HL-60 (cell line): ENCODE data around the gene NME7.

Experiments
- DNase-seq, 2 experiments: peaks; one replicate each; pipeline ENCODE4 v3.0.0-alpha.2; 2010 to 2020; ENCODE audit warnings: low read depth in 1 of 2, low spot score in 1 of 2
- H3K27ac ChIP-seq: fragments of 250-450 bp; sonication (Bioruptor Pico); replicated peaks from 2 replicates; pipeline ENCODE4 v1.5.1; 2020; ENCODE audit warnings: mild to moderate bottlenecking, moderate library complexity
- H3K27me3 ChIP-seq: fragments of 250-450 bp; sonication (Bioruptor Pico); 2 replicates; pipeline ENCODE4 v1.5.1; 2021; ENCODE audit warnings: mild to moderate bottlenecking, moderate library complexity; ENCODE audit not compliant: insufficient read depth, poor library complexity, severe bottlenecking
- H3K4me3 ChIP-seq: replicated peaks from 2 replicates; pipeline ENCODE4 v1.5.1; 2011; ENCODE audit warnings: mild to moderate bottlenecking, control low read depth, low read length; ENCODE audit not compliant: insufficient read depth
- GABPA ChIP-seq: IDR thresholded peaks from 2 replicates; pipeline ENCODE4 v1.6.1; 2012; ENCODE audit warnings: low read depth
- POLR2AphosphoS5 ChIP-seq: IDR thresholded peaks from 2 replicates; pipeline ENCODE4 v1.6.1; 2012; ENCODE audit warnings: low read depth
- SPI1 ChIP-seq: IDR thresholded peaks from 2 replicates; pipeline ENCODE4 v1.6.1; 2012; ENCODE audit warnings: low read depth, mild to moderate bottlenecking, borderline replicate concordance
- TF ChIP-seq, protein P1 (sequence below): IDR thresholded peaks from one replicate; pipeline ENCODE4 v1.5.1; 2011; ENCODE audit warnings: low read length, control low read depth, inconsistent platforms; ENCODE audit not compliant: insufficient read depth
- TF ChIP-seq, protein P2 (sequence below): IDR thresholded peaks from 2 replicates; pipeline ENCODE4 v1.6.1; 2012; ENCODE audit warnings: low read depth; ENCODE audit not compliant: insufficient replicate concordance

NME7 gene

DNA sequence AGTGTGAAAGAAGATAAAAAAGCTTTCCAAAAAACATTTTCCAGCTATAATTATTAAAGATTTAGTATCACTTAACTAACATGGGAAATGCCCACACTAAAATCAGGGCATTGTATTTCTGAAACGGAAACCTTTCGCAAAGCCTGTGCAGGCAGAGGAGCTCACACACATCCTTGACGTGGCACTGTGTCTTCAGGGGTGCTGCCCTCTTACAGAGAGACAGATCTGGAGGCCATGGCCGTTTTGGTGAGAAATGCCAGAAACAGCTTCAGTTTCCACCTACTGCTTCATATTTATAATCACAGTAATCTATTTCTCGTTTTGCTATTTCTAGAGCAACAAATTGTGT, 234.4 kb downstream of the NME7 start:
- Histone ChIP-seq H3K4me3 (no peak overlapping the region), H3K27me3 (no peaks in the 10 kb centered on the region), H3K27ac (no peak overlapping the region)
- TF ChIP-seq, protein P1, sequence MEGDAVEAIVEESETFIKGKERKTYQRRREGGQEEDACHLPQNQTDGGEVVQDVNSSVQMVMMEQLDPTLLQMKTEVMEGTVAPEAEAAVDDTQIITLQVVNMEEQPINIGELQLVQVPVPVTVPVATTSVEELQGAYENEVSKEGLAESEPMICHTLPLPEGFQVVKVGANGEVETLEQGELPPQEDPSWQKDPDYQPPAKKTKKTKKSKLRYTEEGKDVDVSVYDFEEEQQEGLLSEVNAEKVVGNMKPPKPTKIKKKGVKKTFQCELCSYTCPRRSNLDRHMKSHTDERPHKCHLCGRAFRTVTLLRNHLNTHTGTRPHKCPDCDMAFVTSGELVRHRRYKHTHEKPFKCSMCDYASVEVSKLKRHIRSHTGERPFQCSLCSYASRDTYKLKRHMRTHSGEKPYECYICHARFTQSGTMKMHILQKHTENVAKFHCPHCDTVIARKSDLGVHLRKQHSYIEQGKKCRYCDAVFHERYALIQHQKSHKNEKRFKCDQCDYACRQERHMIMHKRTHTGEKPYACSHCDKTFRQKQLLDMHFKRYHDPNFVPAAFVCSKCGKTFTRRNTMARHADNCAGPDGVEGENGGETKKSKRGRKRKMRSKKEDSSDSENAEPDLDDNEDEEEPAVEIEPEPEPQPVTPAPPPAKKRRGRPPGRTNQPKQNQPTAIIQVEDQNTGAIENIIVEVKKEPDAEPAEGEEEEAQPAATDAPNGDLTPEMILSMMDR, result no peak
- TF ChIP-seq, protein P2, sequence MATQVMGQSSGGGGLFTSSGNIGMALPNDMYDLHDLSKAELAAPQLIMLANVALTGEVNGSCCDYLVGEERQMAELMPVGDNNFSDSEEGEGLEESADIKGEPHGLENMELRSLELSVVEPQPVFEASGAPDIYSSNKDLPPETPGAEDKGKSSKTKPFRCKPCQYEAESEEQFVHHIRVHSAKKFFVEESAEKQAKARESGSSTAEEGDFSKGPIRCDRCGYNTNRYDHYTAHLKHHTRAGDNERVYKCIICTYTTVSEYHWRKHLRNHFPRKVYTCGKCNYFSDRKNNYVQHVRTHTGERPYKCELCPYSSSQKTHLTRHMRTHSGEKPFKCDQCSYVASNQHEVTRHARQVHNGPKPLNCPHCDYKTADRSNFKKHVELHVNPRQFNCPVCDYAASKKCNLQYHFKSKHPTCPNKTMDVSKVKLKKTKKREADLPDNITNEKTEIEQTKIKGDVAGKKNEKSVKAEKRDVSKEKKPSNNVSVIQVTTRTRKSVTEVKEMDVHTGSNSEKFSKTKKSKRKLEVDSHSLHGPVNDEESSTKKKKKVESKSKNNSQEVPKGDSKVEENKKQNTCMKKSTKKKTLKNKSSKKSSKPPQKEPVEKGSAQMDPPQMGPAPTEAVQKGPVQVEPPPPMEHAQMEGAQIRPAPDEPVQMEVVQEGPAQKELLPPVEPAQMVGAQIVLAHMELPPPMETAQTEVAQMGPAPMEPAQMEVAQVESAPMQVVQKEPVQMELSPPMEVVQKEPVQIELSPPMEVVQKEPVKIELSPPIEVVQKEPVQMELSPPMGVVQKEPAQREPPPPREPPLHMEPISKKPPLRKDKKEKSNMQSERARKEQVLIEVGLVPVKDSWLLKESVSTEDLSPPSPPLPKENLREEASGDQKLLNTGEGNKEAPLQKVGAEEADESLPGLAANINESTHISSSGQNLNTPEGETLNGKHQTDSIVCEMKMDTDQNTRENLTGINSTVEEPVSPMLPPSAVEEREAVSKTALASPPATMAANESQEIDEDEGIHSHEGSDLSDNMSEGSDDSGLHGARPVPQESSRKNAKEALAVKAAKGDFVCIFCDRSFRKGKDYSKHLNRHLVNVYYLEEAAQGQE, result no peak
- TF ChIP-seq SPI1 (no peak), POLR2AphosphoS5 (no peak), GABPA (no peak)
- DNase-seq, result no peak

DNA sequence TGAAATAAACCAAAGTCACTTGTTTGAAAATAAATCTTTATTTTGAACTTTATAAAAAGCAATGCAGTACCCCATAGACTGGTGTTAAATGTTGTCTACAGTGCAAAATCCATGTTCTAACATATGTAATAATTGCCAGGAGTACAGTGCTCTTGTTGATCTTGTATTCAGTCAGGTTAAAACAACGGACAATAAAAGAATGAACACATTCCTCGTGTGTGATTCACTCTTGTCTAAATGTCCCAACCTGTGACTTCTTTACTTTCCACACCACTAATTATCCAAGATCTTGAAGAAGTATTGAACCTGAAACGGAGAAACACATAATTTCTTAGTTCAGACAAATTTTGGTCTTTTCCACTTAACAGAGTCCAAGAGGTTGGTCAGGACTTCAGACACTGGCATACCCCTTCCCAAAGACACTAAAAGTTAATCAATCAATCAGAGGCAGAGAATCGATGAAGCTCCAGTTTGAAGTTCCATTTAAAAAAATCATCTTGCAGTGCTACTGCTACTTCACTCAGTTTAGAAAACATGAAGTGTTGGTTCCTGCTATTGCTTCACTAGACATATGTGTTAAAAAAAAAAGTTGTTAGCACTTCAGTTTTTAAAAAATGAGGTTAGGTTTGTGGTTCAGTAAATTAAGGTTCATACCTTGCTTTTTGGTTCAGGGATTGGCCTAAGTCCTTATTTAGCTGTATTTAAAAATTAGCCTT, 234.9 kb downstream of the NME7 start:
- H3K4me3 ChIP-seq, result no peak overlapping the region
- H3K27me3 ChIP-seq, result no peaks in the 10 kb centered on the region
- TF ChIP-seq GABPA, result no peak
- TF ChIP-seq, protein P1, result no peak
- no peak for TF ChIP-seq POLR2AphosphoS5
- TF ChIP-seq, protein P2, result no peak
- no peak for TF ChIP-seq SPI1
- no peak for DNase-seq
- H3K27ac ChIP-seq, result no peak overlapping the region

DNA sequence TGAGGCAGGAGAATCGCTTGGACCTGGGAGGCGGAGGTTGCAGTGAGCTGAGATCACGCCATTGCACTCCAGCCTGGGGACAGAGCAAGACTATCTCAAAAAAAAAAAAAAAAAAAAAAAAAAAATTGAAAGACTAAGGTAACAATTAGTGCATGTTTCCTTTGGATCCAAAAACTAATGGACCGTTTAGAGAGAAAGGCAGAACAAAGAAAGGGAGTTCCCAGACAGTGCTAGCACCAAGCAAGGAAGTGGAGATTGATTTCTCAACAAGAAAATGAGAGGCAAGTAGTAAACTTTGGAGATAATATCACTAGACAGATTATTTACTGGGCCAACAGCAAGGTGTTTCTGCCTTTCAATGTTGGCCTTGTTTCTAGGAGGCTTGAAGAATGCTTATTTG, 236.9 kb downstream of the NME7 start:
- H3K27me3 ChIP-seq, result no peaks in the 10 kb centered on the region
- H3K27ac ChIP-seq, result no peak overlapping the region
- no peak for DNase-seq
- TF ChIP-seq, protein P1, result no peak
- TF ChIP-seq, protein P2, result no peak
- TF ChIP-seq GABPA (no peak), SPI1 (no peak), POLR2AphosphoS5 (no peak)
- no peak overlapping the region for H3K4me3 ChIP-seq
